SK-N-SH treated with all-trans-retinoic acid at 6 μM for 48 hours (cell line): ENCODE results near the gene IFNAR2.
"Not testable (repeated sequence)": the region's sequence is repeated elsewhere in the genome, so short reads cannot be mapped to it uniquely, and the experiment has no call there.

Source experiments
- ARNTL ChIP-seq: fragments of 450-650 bp; formaldehyde crosslinking; IDR thresholded peaks from 2 replicates; pipeline ENCODE4 v1.5.0; 2020; ENCODE audit warnings: low read depth, mild to moderate bottlenecking, moderate library complexity, borderline replicate concordance
- BACH2 ChIP-seq: fragments of 250-450 bp; sonication (Bioruptor Pico); IDR thresholded peaks from 2 replicates; pipeline ENCODE4 v1.9.0; 2021; ENCODE audit warnings: mild to moderate bottlenecking, borderline replicate concordance
- GLIS3 ChIP-seq: fragments of 250-450 bp; sonication (Bioruptor Pico); IDR thresholded peaks from 2 replicates; pipeline ENCODE4 v1.5.0; 2020; ENCODE audit warnings: mild to moderate bottlenecking, moderate library complexity
- PPARA ChIP-seq: fragments of 250-450 bp; sonication (Bioruptor Pico); IDR thresholded peaks from 2 replicates; pipeline ENCODE4 v1.5.0; 2020; ENCODE audit warnings: mild to moderate bottlenecking, borderline replicate concordance
- RARB ChIP-seq: fragments of 250-450 bp; sonication (Bioruptor Pico); IDR thresholded peaks from 2 replicates; pipeline ENCODE4 v1.8.0; 2021; ENCODE audit warnings: mild to moderate bottlenecking, moderate library complexity
- TOX ChIP-seq: fragments of 250-450 bp; sonication (Bioruptor Pico); IDR thresholded peaks from 2 replicates; pipeline ENCODE4 v1.8.0; 2021; ENCODE audit warnings: mild to moderate bottlenecking, moderate library complexity, borderline replicate concordance
- ZC3H10 ChIP-seq: fragments of 250-450 bp; sonication (Bioruptor Pico); IDR thresholded peaks from 2 replicates; pipeline ENCODE4 v1.5.1; 2021; ENCODE audit warnings: mild to moderate bottlenecking, moderate library complexity
- ZFP3 ChIP-seq: fragments of 250-450 bp; sonication (Bioruptor Pico); IDR thresholded peaks from 2 replicates; pipeline ENCODE4 v1.5.0; 2020; ENCODE audit warnings: mild to moderate bottlenecking, moderate library complexity
- ZFP30 ChIP-seq: fragments of 450-650 bp; formaldehyde crosslinking; IDR thresholded peaks from 2 replicates; pipeline ENCODE4 v1.5.0; 2022; ENCODE audit warnings: mild to moderate bottlenecking, moderate library complexity
- ZNF8 ChIP-seq: fragments of 450-650 bp; formaldehyde crosslinking; IDR thresholded peaks from 2 replicates; pipeline ENCODE4 v1.5.0; 2020; ENCODE audit warnings: mild to moderate bottlenecking, moderate library complexity
- TF ChIP-seq, protein P1 (sequence below): fragments of 250-450 bp; sonication (Bioruptor Pico); IDR thresholded peaks from 2 replicates; pipeline ENCODE4 v1.8.0; 2020; ENCODE audit warnings: mild to moderate bottlenecking, moderate library complexity, borderline replicate concordance
- TF ChIP-seq, protein P2 (sequence below): fragments of 250-450 bp; sonication (Bioruptor Pico); IDR thresholded peaks from 2 replicates; pipeline ENCODE4 v1.5.1; 2020; ENCODE audit warnings: low read depth, mild to moderate bottlenecking, moderate library complexity
- TF ChIP-seq, protein P3 (sequence below): fragments of 250-450 bp; sonication (Bioruptor Pico); IDR thresholded peaks from 2 replicates; pipeline ENCODE4 v1.5.0; 2020; ENCODE audit warnings: mild to moderate bottlenecking, moderate library complexity

DNA sequence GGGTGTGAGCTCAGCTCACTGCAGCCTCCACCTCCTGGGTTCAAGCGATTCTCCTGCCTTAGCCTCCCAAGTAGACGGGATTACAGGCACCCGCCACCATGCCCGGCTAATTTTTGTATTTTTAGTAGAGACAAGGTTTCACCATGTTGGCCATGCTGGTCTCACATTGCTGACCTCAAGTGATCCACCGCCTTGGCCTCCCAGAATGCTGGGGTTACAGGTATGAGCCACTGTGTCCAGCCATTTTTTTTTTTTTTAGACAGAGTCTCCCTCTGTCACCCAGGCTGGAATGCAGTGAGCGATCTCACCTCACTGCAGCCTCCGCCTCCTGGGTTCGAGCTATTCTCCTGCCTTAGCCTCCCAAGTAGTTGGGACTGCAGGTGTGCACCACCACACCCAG lies 13.1 kb downstream of the IFNAR2 start:
- TF ChIP-seq ARNTL (CRISPR knock-in tag); PPARA; GLIS3 (CRISPR knock-in tag); RARB (CRISPR knock-in tag); ZFP30; ZNF8 (CRISPR knock-in tag); ZC3H10 (CRISPR knock-in tag); BACH2 (CRISPR knock-in tag); ZFP3 (CRISPR knock-in tag); TOX: not testable (repeated sequence)
- TF ChIP-seq, protein P1, sequence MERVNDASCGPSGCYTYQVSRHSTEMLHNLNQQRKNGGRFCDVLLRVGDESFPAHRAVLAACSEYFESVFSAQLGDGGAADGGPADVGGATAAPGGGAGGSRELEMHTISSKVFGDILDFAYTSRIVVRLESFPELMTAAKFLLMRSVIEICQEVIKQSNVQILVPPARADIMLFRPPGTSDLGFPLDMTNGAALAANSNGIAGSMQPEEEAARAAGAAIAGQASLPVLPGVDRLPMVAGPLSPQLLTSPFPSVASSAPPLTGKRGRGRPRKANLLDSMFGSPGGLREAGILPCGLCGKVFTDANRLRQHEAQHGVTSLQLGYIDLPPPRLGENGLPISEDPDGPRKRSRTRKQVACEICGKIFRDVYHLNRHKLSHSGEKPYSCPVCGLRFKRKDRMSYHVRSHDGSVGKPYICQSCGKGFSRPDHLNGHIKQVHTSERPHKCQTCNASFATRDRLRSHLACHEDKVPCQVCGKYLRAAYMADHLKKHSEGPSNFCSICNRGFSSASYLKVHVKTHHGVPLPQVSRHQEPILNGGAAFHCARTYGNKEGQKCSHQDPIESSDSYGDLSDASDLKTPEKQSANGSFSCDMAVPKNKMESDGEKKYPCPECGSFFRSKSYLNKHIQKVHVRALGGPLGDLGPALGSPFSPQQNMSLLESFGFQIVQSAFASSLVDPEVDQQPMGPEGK (CRISPR knock-in tag): not testable (repeated sequence)
- TF ChIP-seq, protein P2, sequence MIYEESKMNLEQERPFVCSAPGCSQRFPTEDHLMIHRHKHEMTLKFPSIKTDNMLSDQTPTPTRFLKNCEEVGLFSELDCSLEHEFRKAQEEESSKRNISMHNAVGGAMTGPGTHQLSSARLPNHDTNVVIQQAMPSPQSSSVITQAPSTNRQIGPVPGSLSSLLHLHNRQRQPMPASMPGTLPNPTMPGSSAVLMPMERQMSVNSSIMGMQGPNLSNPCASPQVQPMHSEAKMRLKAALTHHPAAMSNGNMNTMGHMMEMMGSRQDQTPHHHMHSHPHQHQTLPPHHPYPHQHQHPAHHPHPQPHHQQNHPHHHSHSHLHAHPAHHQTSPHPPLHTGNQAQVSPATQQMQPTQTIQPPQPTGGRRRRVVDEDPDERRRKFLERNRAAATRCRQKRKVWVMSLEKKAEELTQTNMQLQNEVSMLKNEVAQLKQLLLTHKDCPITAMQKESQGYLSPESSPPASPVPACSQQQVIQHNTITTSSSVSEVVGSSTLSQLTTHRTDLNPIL (CRISPR knock-in tag): not testable (repeated sequence)
- TF ChIP-seq, protein P3, sequence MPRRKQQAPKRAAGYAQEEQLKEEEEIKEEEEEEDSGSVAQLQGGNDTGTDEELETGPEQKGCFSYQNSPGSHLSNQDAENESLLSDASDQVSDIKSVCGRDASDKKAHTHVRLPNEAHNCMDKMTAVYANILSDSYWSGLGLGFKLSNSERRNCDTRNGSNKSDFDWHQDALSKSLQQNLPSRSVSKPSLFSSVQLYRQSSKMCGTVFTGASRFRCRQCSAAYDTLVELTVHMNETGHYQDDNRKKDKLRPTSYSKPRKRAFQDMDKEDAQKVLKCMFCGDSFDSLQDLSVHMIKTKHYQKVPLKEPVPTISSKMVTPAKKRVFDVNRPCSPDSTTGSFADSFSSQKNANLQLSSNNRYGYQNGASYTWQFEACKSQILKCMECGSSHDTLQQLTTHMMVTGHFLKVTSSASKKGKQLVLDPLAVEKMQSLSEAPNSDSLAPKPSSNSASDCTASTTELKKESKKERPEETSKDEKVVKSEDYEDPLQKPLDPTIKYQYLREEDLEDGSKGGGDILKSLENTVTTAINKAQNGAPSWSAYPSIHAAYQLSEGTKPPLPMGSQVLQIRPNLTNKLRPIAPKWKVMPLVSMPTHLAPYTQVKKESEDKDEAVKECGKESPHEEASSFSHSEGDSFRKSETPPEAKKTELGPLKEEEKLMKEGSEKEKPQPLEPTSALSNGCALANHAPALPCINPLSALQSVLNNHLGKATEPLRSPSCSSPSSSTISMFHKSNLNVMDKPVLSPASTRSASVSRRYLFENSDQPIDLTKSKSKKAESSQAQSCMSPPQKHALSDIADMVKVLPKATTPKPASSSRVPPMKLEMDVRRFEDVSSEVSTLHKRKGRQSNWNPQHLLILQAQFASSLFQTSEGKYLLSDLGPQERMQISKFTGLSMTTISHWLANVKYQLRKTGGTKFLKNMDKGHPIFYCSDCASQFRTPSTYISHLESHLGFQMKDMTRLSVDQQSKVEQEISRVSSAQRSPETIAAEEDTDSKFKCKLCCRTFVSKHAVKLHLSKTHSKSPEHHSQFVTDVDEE: not testable (repeated sequence)
